Activated naive CD8-positive, alpha-beta T cell treated with anti-CD3 and anti-CD28 coated beads, Interleukin-2, amount 50 U/mL, for 24 hours (primary cell): ENCODE results near the gene ZNF609.
"Not testable (repeated sequence)": the region's sequence is repeated elsewhere in the genome, so short reads cannot be mapped to it uniquely, and the experiment has no call there.

Source experiments
- ATAC-seq: fragments of 150-1000 bp; cut with Tn5 transposase; one replicate; pipeline ENCODE4 v1.10.0; 2021
- DNase-seq: peaks from one replicate; pipeline ENCODE4 v3.0.0; 2021
- H3K27ac Mint-ChIP-seq: one replicate; pipeline ENCODE4 v1.8.0; 2021; ENCODE audit warnings: mild to moderate bottlenecking, mixed read lengths
- H3K27me3 Mint-ChIP-seq: one replicate; pipeline ENCODE4 v1.8.0; 2021; ENCODE audit warnings: mixed read lengths
- H3K36me3 Mint-ChIP-seq: one replicate; pipeline ENCODE4 v1.8.0; 2021; ENCODE audit warnings: low read depth, mixed read lengths
- H3K4me1 Mint-ChIP-seq: one replicate; pipeline ENCODE4 v1.8.0; 2021; ENCODE audit warnings: mixed read lengths
- H3K4me3 Mint-ChIP-seq: one replicate; pipeline ENCODE4 v1.8.0; 2021; ENCODE audit warnings: mild to moderate bottlenecking, moderate library complexity, mixed read lengths
- H3K9me3 Mint-ChIP-seq: one replicate; pipeline ENCODE4 v1.8.0; 2021; ENCODE audit warnings: mixed read lengths

Gene ZNF609

GRCh38 chr15:64618540-64618939, 158.2 kb downstream of the ZNF609 start:
- no peaks in the 10 kb centered on the region for H3K27me3 Mint-ChIP-seq
- H3K4me3 Mint-ChIP-seq: no peak overlapping the region
- no peak for DNase-seq
- H3K4me1 Mint-ChIP-seq: peaks cover 73% of the 10 kb centered on the region
- no peaks in the 10 kb centered on the region for H3K9me3 Mint-ChIP-seq
- no peak for ATAC-seq
- H3K27ac Mint-ChIP-seq: no peak overlapping the region
- peaks cover 5% of the 10 kb centered on the region for H3K36me3 Mint-ChIP-seq

GRCh38 chr15:64619880-64620839, 159.8 kb downstream of the ZNF609 start:
- H3K4me3 Mint-ChIP-seq: no peak overlapping the region
- ATAC-seq (no peak), DNase-seq (no peak)
- H3K36me3 Mint-ChIP-seq: peaks cover 7% of the 10 kb centered on the region
- no peaks in the 10 kb centered on the region for H3K27me3 Mint-ChIP-seq
- H3K9me3 Mint-ChIP-seq: no peaks in the 10 kb centered on the region
- peaks cover 86% of the 10 kb centered on the region for H3K4me1 Mint-ChIP-seq
- peak overlapping the region; percentile 24 for H3K27ac Mint-ChIP-seq

GRCh38 chr15:64621056-64621455, 160.7 kb downstream of the ZNF609 start:
- Mint-ChIP-seq H3K4me1 (peaks cover 82% of the 10 kb centered on the region), H3K27me3 (no peaks in the 10 kb centered on the region), H3K4me3 (no peak overlapping the region), H3K27ac (no peak overlapping the region), H3K36me3 (peaks cover 7% of the 10 kb centered on the region), H3K9me3 (no peaks in the 10 kb centered on the region)
- ATAC-seq: no peak
- no peak for DNase-seq

GRCh38 chr15:64622410-64623260, 162.3 kb downstream of the ZNF609 start:
- Mint-ChIP-seq H3K27ac (peak overlapping the region; percentile 95), H3K9me3 (no peaks in the 10 kb centered on the region), H3K4me3 (peak overlapping the region; percentile 50), H3K27me3 (no peaks in the 10 kb centered on the region), H3K4me1 (peaks cover 91% of the 10 kb centered on the region), H3K36me3 (peaks cover 7% of the 10 kb centered on the region)
- DNase-seq: peak; percentile 45
- ATAC-seq: peak; percentile 65

GRCh38 chr15:64623347-64623996, 163.1 kb downstream of the ZNF609 start:
- H3K9me3 Mint-ChIP-seq: no peaks in the 10 kb centered on the region
- peak overlapping the region; percentile 50 for H3K4me3 Mint-ChIP-seq
- peak; percentile 52 for DNase-seq
- H3K27ac Mint-ChIP-seq: peak overlapping the region; percentile 95
- peak; percentile 85 for ATAC-seq
- H3K27me3 Mint-ChIP-seq: no peaks in the 10 kb centered on the region
- H3K4me1 Mint-ChIP-seq: peaks cover 84% of the 10 kb centered on the region
- peaks cover 7% of the 10 kb centered on the region for H3K36me3 Mint-ChIP-seq

GRCh38 chr15:64624242-64624641, 163.9 kb downstream of the ZNF609 start:
- H3K27ac Mint-ChIP-seq: peak overlapping the region; percentile 95
- no peak overlapping the region for H3K4me3 Mint-ChIP-seq
- H3K4me1 Mint-ChIP-seq: peaks cover 82% of the 10 kb centered on the region
- H3K9me3 Mint-ChIP-seq: no peaks in the 10 kb centered on the region
- ATAC-seq: no peak
- peaks cover 13% of the 10 kb centered on the region for H3K36me3 Mint-ChIP-seq
- DNase-seq: no peak
- no peaks in the 10 kb centered on the region for H3K27me3 Mint-ChIP-seq

- Mint-ChIP-seq H3K36me3 (peaks cover 24% of the 10 kb centered on the region), H3K27ac (peak overlapping the region; percentile 70), H3K27me3 (no peaks in the 10 kb centered on the region), H3K9me3 (no peaks in the 10 kb centered on the region), H3K4me3 (no peak overlapping the region), H3K4me1 (peaks cover 65% of the 10 kb centered on the region)
- no peak for DNase-seq
- no peak for ATAC-seq
Observed at GRCh38 chr15:64629063-64629462, 168.7 kb downstream of the ZNF609 start.

- DNase-seq (no peak), ATAC-seq (no peak)
- Mint-ChIP-seq H3K27me3 (no peaks in the 10 kb centered on the region), H3K4me1 (peaks cover 67% of the 10 kb centered on the region), H3K27ac (no peak overlapping the region), H3K36me3 (peaks cover 22% of the 10 kb centered on the region), H3K9me3 (no peaks in the 10 kb centered on the region), H3K4me3 (no peak overlapping the region)
Observed at GRCh38 chr15:64630396-64631107, 170.2 kb downstream of the ZNF609 start.

- H3K9me3 Mint-ChIP-seq, DNase-seq, H3K27ac Mint-ChIP-seq, ATAC-seq, H3K4me3 Mint-ChIP-seq, H3K27me3 Mint-ChIP-seq: not testable (repeated sequence)
- Mint-ChIP-seq H3K4me1 (peaks cover 68% of the 10 kb centered on the region), H3K36me3 (peaks cover 35% of the 10 kb centered on the region)
Observed at GRCh38 chr15:64632639-64633038, 172.3 kb downstream of the ZNF609 start.

GRCh38 chr15:64633332-64633731, 173.0 kb downstream of the ZNF609 start:
- no peak for ATAC-seq
- no peak for DNase-seq
- Mint-ChIP-seq H3K9me3 (peaks cover 13% of the 10 kb centered on the region), H3K27ac (peak overlapping the region; percentile 60), H3K36me3 (peaks cover 41% of the 10 kb centered on the region), H3K4me1 (peaks cover 72% of the 10 kb centered on the region), H3K27me3 (no peaks in the 10 kb centered on the region), H3K4me3 (no peak overlapping the region)

GRCh38 chr15:64634027-64634426, 173.6 kb downstream of the ZNF609 start:
- peak overlapping the region; percentile 93 for H3K27ac Mint-ChIP-seq
- peak overlapping the region; percentile 70 for H3K4me3 Mint-ChIP-seq
- H3K27me3 Mint-ChIP-seq: no peaks in the 10 kb centered on the region
- peaks cover 14% of the 10 kb centered on the region for H3K9me3 Mint-ChIP-seq
- DNase-seq: peak; percentile 37
- H3K4me1 Mint-ChIP-seq: peaks cover 69% of the 10 kb centered on the region
- H3K36me3 Mint-ChIP-seq: peaks cover 39% of the 10 kb centered on the region
- ATAC-seq: peak; percentile 93

- Mint-ChIP-seq H3K27ac (peak overlapping the region; percentile 93), H3K9me3 (peaks cover 14% of the 10 kb centered on the region), H3K4me1 (peaks cover 69% of the 10 kb centered on the region), H3K36me3 (peaks cover 42% of the 10 kb centered on the region), H3K4me3 (peak overlapping the region; percentile 70), H3K27me3 (no peaks in the 10 kb centered on the region)
- DNase-seq (peak; percentile 40), ATAC-seq (peak; percentile 68)
Observed at GRCh38 chr15:64634576-64635498, 174.5 kb downstream of the ZNF609 start.
